ENCODE results near the gene DIAPH3.

Gene DIAPH3

GRCh38 chr13:60018536-60018935 lies 145.2 kb downstream of the DIAPH3 start:
- no peak for DNase-seq

- no peak for DNase-seq
Measured at GRCh38 chr13:60016229-60016628, 147.5 kb downstream of the DIAPH3 start.

DNA sequence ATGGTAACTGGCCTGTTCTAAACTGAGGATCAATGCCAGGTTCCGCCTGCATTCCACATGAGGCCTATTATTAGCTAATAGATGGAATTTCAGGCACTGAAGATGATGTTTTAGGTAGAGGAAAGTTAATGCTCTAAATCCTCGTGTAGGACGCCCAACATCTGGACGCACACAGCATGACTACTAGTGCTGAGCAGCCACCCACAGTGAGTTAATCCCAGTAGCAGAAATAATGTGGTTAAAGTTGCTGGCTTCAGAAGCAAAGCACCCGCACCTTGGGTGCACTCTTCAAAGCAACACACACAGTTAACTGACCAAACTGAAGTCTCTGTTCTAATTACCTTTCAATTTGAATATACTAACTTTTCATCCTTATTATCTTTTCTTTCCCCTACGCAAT lies 150.6 kb downstream of the DIAPH3 start:
- DNase-seq, result no peak

DNA sequence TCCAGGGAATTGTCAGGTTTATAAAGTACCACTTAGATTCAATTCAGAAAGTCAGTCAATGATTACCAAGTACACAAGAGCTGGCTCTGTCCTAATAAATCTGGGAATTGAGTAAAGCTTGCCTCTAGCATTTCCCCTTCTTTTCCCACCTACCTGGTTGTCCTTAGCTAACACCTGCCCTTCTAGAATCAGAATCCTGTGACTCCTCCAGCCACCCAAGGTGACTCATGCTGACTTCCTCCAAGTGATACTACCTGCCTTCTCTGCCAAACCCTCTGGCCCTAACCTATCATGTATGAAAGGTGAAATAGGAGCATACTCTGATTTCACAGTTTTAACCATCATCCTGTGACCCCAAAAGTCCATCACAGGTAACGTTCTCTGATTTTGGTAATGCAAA lies 151.2 kb downstream of the DIAPH3 start:
- no peak for DNase-seq

GRCh38 chr13:60009300-60010253 lies 154.2 kb downstream of the DIAPH3 start:
- no peak for DNase-seq

DNA sequence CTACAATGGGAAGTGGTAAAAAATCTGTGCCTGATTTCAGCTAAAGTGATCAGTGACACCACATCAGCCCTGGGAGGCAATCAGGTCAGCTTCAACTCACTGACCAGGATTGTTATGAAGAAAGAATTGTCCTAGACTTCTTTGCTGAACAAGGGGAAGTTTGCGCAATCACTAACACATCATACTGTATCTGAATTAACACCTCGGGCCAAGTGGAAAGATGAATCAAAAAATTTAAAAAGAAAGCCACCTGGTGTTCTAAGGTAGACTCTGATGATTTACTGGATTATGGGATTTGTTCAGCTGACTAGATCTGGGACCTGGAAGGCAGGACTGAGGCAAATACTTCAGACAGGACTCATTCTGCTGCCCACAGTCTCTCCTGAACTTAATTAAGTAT lies 161.8 kb downstream of the DIAPH3 start:
- no peak for DNase-seq

GRCh38 chr13:60000976-60001375 lies 162.8 kb downstream of the DIAPH3 start:
- DNase-seq, result no peak

DNA sequence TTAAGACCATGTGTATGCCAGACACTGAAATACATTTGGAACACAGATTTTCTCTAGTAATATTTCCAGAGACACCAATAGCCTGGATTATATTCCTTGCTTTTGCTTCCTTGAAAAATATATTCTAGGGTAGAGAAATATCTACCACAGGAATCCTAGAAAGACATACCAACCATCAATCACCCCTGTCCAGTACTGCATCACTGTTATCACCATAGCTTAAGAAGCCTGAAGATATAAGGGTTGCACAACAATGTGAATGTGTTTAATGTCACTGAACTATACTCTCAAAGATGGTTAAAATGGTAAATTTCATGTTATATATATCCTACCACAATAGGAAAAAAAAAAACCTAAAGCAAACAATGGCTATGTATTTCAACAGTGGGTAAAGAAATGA lies 163.6 kb downstream of the DIAPH3 start:
- no peak for DNase-seq

- DNase-seq, result no peak
Measured at GRCh38 chr13:59997976-59998375, 165.8 kb downstream of the DIAPH3 start.

- DNase-seq, result no peak
Measured at GRCh38 chr13:59996461-59996980, 167.2 kb downstream of the DIAPH3 start.

DNA sequence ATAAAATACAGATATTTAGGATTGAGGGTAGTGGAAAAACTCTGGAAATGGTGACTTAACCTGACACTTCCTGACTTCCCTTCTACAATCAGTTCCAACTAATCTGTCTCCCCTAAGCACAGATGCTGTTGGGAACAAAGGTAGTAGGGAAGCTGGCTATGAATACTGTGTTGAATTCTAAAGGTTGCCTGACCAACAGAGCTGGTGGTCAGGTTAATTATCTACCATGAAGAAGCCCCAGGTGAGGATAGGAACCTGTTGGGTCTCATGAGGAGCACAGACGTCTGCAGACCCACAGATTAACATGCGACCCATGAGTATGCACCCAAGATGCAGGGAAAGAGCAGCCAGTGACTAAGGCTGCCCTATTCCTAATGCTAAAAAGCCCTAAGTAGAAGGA lies 172.3 kb downstream of the DIAPH3 start:
- DNase-seq, result no peak

DNA sequence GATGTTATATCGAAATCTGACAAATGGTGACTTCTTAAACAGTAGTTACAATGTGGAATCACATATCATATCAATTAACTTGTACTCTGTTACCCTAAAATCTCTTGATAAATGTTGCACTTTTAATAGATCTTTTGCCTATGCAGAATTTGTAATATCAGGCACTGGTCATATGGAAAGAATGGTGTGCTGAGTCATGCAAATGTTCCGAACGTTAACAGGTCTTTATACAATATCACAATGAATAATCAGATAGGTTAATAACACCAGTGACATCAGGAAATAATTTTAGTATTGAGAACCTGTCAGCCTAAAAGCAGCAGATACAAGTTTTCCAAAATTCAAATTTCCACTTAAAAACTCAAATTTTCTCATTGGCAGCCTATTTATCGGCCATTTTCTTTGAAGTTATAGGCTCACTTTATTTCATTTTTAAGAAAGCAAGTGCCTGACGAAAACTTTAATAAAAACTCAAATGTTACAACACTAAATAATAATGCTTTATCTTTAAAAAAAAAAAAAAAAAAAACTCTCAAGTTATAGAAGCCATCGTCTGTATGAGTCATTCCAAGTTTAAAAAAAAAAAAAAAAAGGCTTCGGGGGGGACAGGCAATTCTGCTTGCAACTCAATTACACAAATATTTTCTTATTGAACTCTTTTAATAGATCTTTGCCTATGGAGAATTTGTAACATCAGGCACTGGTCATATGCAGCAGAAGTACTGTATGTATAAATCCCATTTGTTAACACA lies 180.9 kb downstream of the DIAPH3 start:
- DNase-seq, result no peak

DNA sequence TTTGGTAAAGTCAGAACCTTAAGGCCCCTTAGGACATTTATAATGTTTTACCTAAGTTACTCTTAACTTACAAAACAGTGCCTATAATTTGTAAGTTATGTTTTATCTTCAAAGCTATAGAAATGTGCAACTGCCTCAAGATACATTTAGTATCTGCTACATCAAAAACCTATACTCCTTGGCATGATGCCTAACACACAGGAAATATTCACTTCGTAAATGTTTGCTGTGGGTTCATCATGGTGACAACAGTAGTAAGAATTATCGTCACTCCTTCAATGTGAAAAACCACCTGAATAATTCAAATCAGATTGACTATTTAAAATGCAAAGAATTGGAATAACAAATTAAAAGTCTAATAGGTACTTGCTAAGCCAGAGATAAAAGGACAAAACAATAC lies 184.1 kb downstream of the DIAPH3 start:
- no peak for DNase-seq

DNA sequence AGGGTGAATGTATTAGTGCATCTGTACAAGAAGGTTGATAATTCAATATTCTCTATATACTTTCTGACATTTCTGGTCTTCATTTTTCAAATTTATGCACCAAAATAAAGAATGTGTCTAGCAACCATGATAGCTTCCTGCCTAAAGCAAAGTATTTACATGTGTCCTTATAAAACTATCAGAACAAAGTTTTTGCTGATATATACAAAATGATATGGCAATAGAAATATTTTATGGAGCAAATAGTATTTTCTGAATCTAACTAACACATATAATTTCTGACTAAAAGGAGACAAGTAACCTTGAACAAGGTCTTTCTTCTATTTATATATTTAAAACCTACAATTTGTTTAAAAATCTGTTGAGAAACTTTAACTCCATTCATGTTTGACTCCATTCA lies 184.9 kb downstream of the DIAPH3 start:
- DNase-seq, result no peak

DNA sequence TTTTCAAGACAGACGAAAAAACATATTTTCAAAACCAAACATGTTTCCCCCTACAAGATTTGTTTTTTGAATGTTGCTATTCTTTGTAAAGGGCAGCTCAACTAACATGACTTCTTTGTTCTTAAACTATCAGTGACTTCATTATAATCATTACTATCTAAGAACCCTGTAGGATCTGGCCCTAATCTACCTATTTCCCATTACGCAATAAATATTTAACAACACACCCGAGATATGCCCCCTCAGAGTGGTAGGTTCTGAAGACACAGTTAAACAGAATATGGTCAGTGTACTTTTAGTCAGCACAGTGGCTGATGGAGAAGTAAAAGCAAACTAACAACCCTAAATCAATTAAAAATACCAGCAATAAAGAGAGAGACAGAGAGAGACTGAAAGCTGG lies 186.9 kb downstream of the DIAPH3 start:
- no peak for DNase-seq

DNA sequence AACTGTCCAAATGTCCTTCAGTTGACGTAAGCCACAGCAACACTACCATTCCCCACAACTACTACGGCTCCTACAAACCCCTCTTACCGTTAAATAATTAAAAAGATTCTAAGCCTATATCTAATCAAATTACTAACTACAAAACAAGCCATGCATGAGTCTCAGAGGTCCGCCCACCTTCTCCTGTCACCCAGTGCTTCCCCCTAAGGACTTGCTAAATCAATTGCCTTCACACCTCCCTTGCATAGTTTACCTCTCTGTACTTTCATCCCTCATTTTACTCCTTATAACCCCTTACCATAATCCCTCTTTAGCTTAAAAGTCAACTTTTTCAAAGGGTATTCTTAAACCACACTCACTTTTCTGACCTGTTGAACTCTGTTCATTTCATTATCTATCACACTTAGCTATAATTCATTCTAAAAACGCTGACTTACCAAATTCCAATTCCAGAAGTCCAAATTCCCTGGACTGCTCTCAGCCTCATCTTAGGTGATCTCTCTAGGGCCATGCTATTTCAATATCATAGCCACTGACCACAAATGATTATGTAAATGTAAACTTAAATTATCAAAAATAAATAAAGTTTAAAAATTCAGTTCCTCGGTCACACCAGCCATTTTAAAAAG lies 187.8 kb downstream of the DIAPH3 start:
- DNase-seq, result no peak

DNA sequence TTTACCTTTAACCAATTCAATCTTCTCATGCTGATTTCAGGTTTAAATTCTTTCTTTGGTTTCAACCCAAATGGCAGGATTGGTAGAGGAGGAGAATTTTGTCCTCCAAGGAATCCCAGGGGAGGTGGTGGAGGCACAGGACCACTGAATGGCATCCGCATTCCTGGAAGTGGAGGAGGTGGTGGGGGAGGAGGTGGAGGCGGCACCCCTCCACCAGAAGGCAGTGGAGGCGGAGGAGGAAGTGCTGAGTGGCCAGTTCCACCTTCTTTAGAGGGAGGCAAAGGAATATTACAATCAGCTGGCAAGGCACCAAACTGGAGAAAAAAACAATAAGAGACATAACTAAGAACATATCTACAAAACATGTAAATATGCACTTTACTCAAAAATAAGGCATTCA lies 192.9 kb downstream of the DIAPH3 start:
- DNase-seq, result no peak

DNA sequence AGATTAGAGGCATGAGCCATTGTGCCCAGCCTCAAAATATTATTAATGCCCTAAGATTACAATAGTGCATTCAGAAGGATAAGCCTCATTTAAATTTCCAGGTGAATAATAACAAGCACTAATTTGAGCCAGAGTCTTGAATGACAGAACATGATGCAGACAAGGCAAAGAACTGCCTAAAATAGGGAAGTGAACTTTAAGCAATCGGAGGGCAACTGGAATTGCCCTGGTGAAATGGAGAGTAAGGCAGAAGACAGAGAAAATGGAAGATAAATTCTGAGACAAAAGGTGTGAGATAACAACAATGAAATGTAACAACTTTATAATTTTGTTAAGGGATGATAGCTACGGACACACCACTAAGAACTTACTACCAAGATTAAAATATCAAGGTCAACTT lies 199.9 kb downstream of the DIAPH3 start:
- DNase-seq, result no peak

DNA sequence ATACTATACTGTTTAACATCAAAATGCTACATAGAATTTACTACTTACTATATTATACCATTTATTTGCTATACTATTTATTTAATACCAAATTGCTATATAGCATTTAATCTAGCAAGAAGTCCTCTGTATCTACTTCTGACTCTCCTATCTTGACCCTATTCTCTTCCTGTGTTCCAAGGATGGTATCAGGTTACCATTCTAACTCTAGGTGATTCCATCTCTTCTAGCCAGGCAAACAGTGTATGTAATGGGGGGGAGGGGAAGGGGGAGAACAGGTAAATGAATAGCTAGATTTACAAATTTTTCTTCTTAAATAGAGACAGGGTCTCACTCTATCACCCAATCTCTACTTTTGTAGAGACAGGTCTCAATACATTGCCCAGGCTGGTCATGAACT lies 200.3 kb downstream of the DIAPH3 start:
- DNase-seq, result no peak

GRCh38 chr13:59962343-59962742 lies 201.4 kb downstream of the DIAPH3 start:
- no peak for DNase-seq

GRCh38 chr13:59960683-59961082 lies 203.0 kb downstream of the DIAPH3 start:
- no peak for DNase-seq

- no peak for DNase-seq
Measured at GRCh38 chr13:59957438-59957837, 206.3 kb downstream of the DIAPH3 start.

GRCh38 chr13:59954601-59955000 lies 209.1 kb downstream of the DIAPH3 start:
- DNase-seq, result no peak
